DMS 273 treated with DMSO at 0.1 percent for 48 hours (cell line): ENCODE results near the gene PLAC9.

Experiments used
- DNase-seq: peaks from one replicate; lab custom pipeline; 2025; lab: John Stamatoyannopoulos, UW

The PLAC9 gene

GRCh38 chr10:80184291-80184690 is 51.8 kb downstream of the PLAC9 start:
- no peak for DNase-seq

GRCh38 chr10:80185578-80186299 is 53.2 kb downstream of the PLAC9 start:
- DNase-seq: no peak

- DNase-seq: no peak
Observed at GRCh38 chr10:80186364-80187012, 54.0 kb downstream of the PLAC9 start.

- no peak for DNase-seq
Observed at GRCh38 chr10:80187060-80187459, 54.5 kb downstream of the PLAC9 start.

GRCh38 chr10:80187465-80188409 is 55.2 kb downstream of the PLAC9 start:
- DNase-seq: no peak

- no peak for DNase-seq
Observed at GRCh38 chr10:80188713-80189112, 56.2 kb downstream of the PLAC9 start.

GRCh38 chr10:80191589-80192270 is 59.2 kb downstream of the PLAC9 start:
- DNase-seq: no peak

- DNase-seq: no peak
Observed at GRCh38 chr10:80192553-80192952, 60.0 kb downstream of the PLAC9 start.

- DNase-seq: no peak
Observed at GRCh38 chr10:80194373-80195045, 62.0 kb downstream of the PLAC9 start.
